Measurements from ENCODE around the gene TET3. TPM values are rescaled to one million over a fixed set of nuclear protein-coding genes. Genes with fewer than 3 reads are reported as not detected.

The TET3 gene
- total and polyA plus RNA-seq, 2 donors (not counting 3 experiments of a cell fraction or from before 2014, with no cell fraction given), result 3.4 to 15.6 TPM

GRCh38 chr2:73968357-73968937, 16.3 kb upstream of the TET3 start:
- Histone ChIP-seq H3K4me3 (replicated peaks in 1 of 3; ENCODE audit: insufficient read depth in 1 of 3, low read depth in 1 of 3, low read length in 3 of 3) (no peak overlapping the region), H3K9ac (replicated peaks; ENCODE audit: extremely low read depth, insufficient read depth, low read length) (no peak overlapping the region), H3K4me2 (ENCODE audit: insufficient read depth, low read length) (no peak overlapping the region), H4K20me1 (replicated peaks; ENCODE audit: control insufficient read depth, extremely low read depth, insufficient read depth, low read length) (no peaks in the 10 kb centered on the region), H3K9me3 (replicated peaks; ENCODE audit: control insufficient read depth, insufficient read depth, low read length) (no peaks in the 10 kb centered on the region), H3K36me3 (ENCODE audit: control insufficient read depth in 2 of 2, extremely low read depth in 1 of 2, insufficient read depth in 2 of 2, low read length in 2 of 2) (no peaks in the 10 kb centered on the region), H2AFZ (ENCODE audit: low read depth, low read length) (no peak overlapping the region), H3K27ac (ENCODE audit: insufficient read depth, low read depth, low read length) (no peak overlapping the region), H3K4me1 (ENCODE audit: control insufficient read depth, extremely low read depth, insufficient read depth, low read length) (peaks cover 6% of the 10 kb centered on the region), H3K9me1 (replicated peaks; ENCODE audit: control insufficient read depth, extremely low read depth, insufficient read depth, low read length) (no peaks in the 10 kb centered on the region), H3K79me2 (ENCODE audit: control insufficient read depth, insufficient read depth, low read length) (no peaks in the 10 kb centered on the region), H3K27me3 (ENCODE audit: control insufficient read depth in 2 of 2, insufficient read depth in 2 of 2, low read length in 2 of 2) (no peaks in the 10 kb centered on the region)
- no peak for FAIRE-seq
- TF ChIP-seq EZH2 (IDR thresholded peaks at IDR 0.05; ENCODE audit: borderline replicate concordance, low read depth, low read length, severe bottlenecking), result no peak
- dilution Hi-C loops (cut with MboI; ENCODE audit: extremely low pct_ligation_motif_present, low sequenced_read_pairs), result no loop called here
- BruUV-seq (replicated peaks), result no TSS peak
- DNase-seq (ENCODE audit: low read depth, low spot score), result no peak
- ChIA-PET CTCF (interaction anchor here (0.6 kb wide), 1 partner anchor 35 kb away, joined by 5 read pairs; no protein-coding TSS in a partner anchor), POLR2A (no interaction called here)
- intact Hi-C loops (cut with micrococcal nuclease), result no loop called here

- H3K9me1 ChIP-seq (replicated peaks; ENCODE audit: control insufficient read depth, extremely low read depth, insufficient read depth, low read length), result no peaks in the 10 kb centered on the region
- intact Hi-C loops (cut with micrococcal nuclease), result no loop called here
- TF ChIP-seq POLR2A (IDR thresholded peaks at IDR 0.05; ENCODE audit: low read depth, low read length) (no peak), POLR2AphosphoS5 (IDR thresholded peaks at IDR 0.05; ENCODE audit: insufficient read depth, low read depth, low read length) (no peak), JUN (IDR thresholded peaks at IDR 0.05; ENCODE audit: borderline replicate concordance, insufficient read depth, insufficient read length, low read depth) (no peak), MYC (IDR thresholded peaks at IDR 0.05; ENCODE audit: low read depth, low read length) (no peak), CTCF (IDR thresholded peaks at IDR 0.05; ENCODE audit: extremely low read depth in 1 of 2, insufficient read depth in 1 of 2, low read depth in 1 of 2, low read length in 2 of 2) (no peak), EZH2 (IDR thresholded peaks at IDR 0.05; ENCODE audit: borderline replicate concordance, low read depth, low read length, severe bottlenecking) (no peak), GATA2 (IDR thresholded peaks at IDR 0.05; ENCODE audit: insufficient read depth, insufficient read length, low read depth, low read length) (no peak), FOS (IDR thresholded peaks at IDR 0.05; ENCODE audit: borderline replicate concordance, insufficient read depth, low read length) (no peak)
- TF ChIP-seq, protein P1, sequence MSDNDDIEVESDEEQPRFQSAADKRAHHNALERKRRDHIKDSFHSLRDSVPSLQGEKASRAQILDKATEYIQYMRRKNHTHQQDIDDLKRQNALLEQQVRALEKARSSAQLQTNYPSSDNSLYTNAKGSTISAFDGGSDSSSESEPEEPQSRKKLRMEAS (IDR thresholded peaks at IDR 0.05; ENCODE audit: insufficient read depth, insufficient read length), result no peak
- H3K79me2 ChIP-seq (ENCODE audit: control insufficient read depth, insufficient read depth, low read length), result no peaks in the 10 kb centered on the region
- ChIA-PET POLR2A (no interaction called here), CTCF (interaction anchor here (0.8 to 1.7 kb wide), 2 partner anchors 14 to 151 kb away, joined by 3 to 5 read pairs; no protein-coding TSS in a partner anchor)
- H3K4me1 ChIP-seq (ENCODE audit: control insufficient read depth, extremely low read depth, insufficient read depth, low read length), result peaks cover 6% of the 10 kb centered on the region
- H3K4me2 ChIP-seq (ENCODE audit: insufficient read depth, low read length), result no peak overlapping the region
- no peaks in the 10 kb centered on the region for H4K20me1 ChIP-seq (replicated peaks; ENCODE audit: control insufficient read depth, extremely low read depth, insufficient read depth, low read length)
- H3K9me3 ChIP-seq (replicated peaks; ENCODE audit: control insufficient read depth, insufficient read depth, low read length), result no peaks in the 10 kb centered on the region
- H3K27me3 ChIP-seq (ENCODE audit: control insufficient read depth in 2 of 2, insufficient read depth in 2 of 2, low read length in 2 of 2), result no peaks in the 10 kb centered on the region
- DNase-seq (ENCODE audit: low read depth, low spot score) (no peak), FAIRE-seq (no peak)
- H2AFZ ChIP-seq (ENCODE audit: low read depth, low read length), result no peak overlapping the region
- H3K36me3 ChIP-seq (ENCODE audit: control insufficient read depth in 2 of 2, extremely low read depth in 1 of 2, insufficient read depth in 2 of 2, low read length in 2 of 2), result no peaks in the 10 kb centered on the region
- no peak overlapping the region for H3K27ac ChIP-seq (ENCODE audit: insufficient read depth, low read depth, low read length)
- BruUV-seq (replicated peaks), result no TSS peak
- H3K4me3 ChIP-seq (replicated peaks in 1 of 3; ENCODE audit: insufficient read depth in 1 of 3, low read depth in 1 of 3, low read length in 3 of 3), result no peak overlapping the region
- no peak overlapping the region for H3K9ac ChIP-seq (replicated peaks; ENCODE audit: extremely low read depth, insufficient read depth, low read length)
- dilution Hi-C loops (cut with MboI; ENCODE audit: extremely low pct_ligation_motif_present, low sequenced_read_pairs), result no loop called here
Observed at GRCh38 chr2:73969356-73969755, 15.4 kb upstream of the TET3 start.

Data from endothelial cell of umbilical vein (primary cell).